Prostate gland (tissue), 2 donors: ENCODE results near the gene SNX33. TPM values are rescaled to one million over a fixed set of nuclear protein-coding genes. Genes with fewer than 3 reads are reported as not detected.
A peak's percentile ranks its signal among the peaks of the same experiment; 100 is the strongest.

Experiments
- DNase-seq: peaks from one replicate; pipeline ENCODE4 v3.0.0-alpha.2; 2019; ENCODE audit warnings: low spot score
- H3K27ac ChIP-seq, 2 donors: fragments of 200-600 bp; sonication (generic); 2 replicates each; pipeline ENCODE4 v1.5.1; 2017 to 2019
- H3K27me3 ChIP-seq: fragments of 200-600 bp; sonication (generic); replicated peaks from 2 replicates; pipeline ENCODE4 v1.5.1; 2019; ENCODE audit not compliant: insufficient read depth
- H3K36me3 ChIP-seq, 2 donors: fragments of 200-600 bp; sonication (generic); 1 replicate in 1 of 2; 2 replicates in 1 of 2; pipeline versions ENCODE4 v1.5.1 to v1.8.1; 2017 to 2019
- H3K4me1 ChIP-seq: fragments of 200-600 bp; sonication (generic); replicated peaks from 2 replicates; pipeline ENCODE4 v1.5.1; 2019
- H3K4me3 ChIP-seq, 2 donors: fragments of 200-600 bp; sonication (generic); 2 replicates each; pipeline ENCODE4 v1.5.1; 2017 to 2019
- H3K9me3 ChIP-seq: fragments of 200-600 bp; sonication (generic); 2 replicates; pipeline ENCODE4 v1.5.1; 2017
- POLR2A ChIP-seq: fragments of 450-650 bp; IDR thresholded peaks from one replicate; pipeline ENCODE4 v1.6.1; 2016; ENCODE audit warnings: antibody characterized with exemption, mild to moderate bottlenecking
- POLR2AphosphoS5 ChIP-seq: sonication (generic); formaldehyde crosslinking; IDR thresholded peaks from one replicate; pipeline ENCODE4 v1.6.1; 2017; ENCODE audit warnings: antibody characterized with exemption
- WGBS: methylation state at CpG from one replicate; pipeline ENCODE4 v1.1.5; 2018; 5-methylcytosine and 5-hydroxymethylcytosine counted together
- intact Hi-C: fragments of 100-400 bp; cut with DNase I; formaldehyde crosslinking; loops from one replicate; pipeline ENCODE4 v1.14.2; 2022
- total RNA-seq, 2 donors: library from RNA; depleted of rRNA; stranded (reverse); fragments of >200 nt; gene quantifications; one replicate each; pipeline ENCODE4 v1.1.0, GENCODE V29; 2016
- TF ChIP-seq, protein P1 (sequence below), 4 experiments: fragments of 200-600 bp in 2 of 4; fragments of 450-650 bp in 2 of 4; sonication (generic) in 2 of 4; IDR thresholded peaks; 1 replicate in 3 of 4; 2 replicates in 1 of 4; pipeline ENCODE4 v1.5.1; 2016 to 2019; ENCODE audit warnings: antibody characterized with exemption in 4 of 4, mild to moderate bottlenecking in 2 of 4, moderate library complexity in 2 of 4

Gene SNX33
- total RNA-seq, 2 donors from 2014 or later, result 23.6 to 25.6 TPM

GRCh38 chr15:75606711-75607699 is 40.7 kb upstream of the SNX33 start:
- 88% methylated on average over 6 of the region's 6 CpGs for WGBS
- H3K9me3 ChIP-seq, result no peaks in the 10 kb centered on the region
- H3K4me3 ChIP-seq, result no peak overlapping the region
- intact Hi-C loops, result no loop called here
- no peak overlapping the region for H3K27ac ChIP-seq
- peaks cover 8 to 19% of the 10 kb centered on the region in 2 donors for H3K36me3 ChIP-seq
- H3K4me1 ChIP-seq, result no peaks in the 10 kb centered on the region
- H3K27me3 ChIP-seq, result no peaks in the 10 kb centered on the region
- DNase-seq, result no peak
- TF ChIP-seq POLR2AphosphoS5 (no peak), POLR2A (no peak)
- TF ChIP-seq, protein P1, sequence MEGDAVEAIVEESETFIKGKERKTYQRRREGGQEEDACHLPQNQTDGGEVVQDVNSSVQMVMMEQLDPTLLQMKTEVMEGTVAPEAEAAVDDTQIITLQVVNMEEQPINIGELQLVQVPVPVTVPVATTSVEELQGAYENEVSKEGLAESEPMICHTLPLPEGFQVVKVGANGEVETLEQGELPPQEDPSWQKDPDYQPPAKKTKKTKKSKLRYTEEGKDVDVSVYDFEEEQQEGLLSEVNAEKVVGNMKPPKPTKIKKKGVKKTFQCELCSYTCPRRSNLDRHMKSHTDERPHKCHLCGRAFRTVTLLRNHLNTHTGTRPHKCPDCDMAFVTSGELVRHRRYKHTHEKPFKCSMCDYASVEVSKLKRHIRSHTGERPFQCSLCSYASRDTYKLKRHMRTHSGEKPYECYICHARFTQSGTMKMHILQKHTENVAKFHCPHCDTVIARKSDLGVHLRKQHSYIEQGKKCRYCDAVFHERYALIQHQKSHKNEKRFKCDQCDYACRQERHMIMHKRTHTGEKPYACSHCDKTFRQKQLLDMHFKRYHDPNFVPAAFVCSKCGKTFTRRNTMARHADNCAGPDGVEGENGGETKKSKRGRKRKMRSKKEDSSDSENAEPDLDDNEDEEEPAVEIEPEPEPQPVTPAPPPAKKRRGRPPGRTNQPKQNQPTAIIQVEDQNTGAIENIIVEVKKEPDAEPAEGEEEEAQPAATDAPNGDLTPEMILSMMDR (IDR thresholded peaks at IDR 0.05), result no peak

DNA sequence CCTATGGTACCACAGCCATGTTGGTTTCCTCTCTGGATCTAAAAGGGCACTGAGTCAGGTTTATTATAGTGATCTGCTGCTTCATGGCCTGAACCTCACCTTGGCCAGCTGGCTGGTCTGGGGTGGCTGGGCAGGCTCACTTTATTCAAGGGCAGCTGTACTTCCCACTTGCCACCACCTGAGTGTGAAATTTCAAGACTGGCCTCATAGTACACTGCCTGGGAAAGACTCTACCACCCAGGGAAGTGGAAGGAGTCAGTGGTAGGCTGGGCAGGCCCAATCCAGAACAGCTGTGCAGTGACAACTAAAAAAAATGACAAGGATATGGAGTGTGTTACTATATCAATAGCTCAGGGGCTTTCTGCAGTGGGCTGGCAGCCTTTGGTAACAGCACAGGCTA is 30.9 kb upstream of the SNX33 start:
- Histone ChIP-seq H3K27me3 (no peaks in the 10 kb centered on the region), H3K4me3 (no peak overlapping the region)
- intact Hi-C loops, result no loop called here

GRCh38 chr15:75620058-75620820 is 27.5 kb upstream of the SNX33 start:
- Histone ChIP-seq H3K27ac (peak overlapping the region; percentile 23 to 66), H3K9me3 (no peaks in the 10 kb centered on the region), H3K4me3 (no peak overlapping the region), H3K4me1 (no peaks in the 10 kb centered on the region), H3K27me3 (no peaks in the 10 kb centered on the region), H3K36me3 (peaks cover 0 to 5% of the 10 kb centered on the region in 2 donors)
- 63% methylated on average over 4 of the region's 4 CpGs for WGBS
- intact Hi-C loops, result loop anchor here (5.0 kb wide), 1 partner anchor 88 kb away; no protein-coding TSS in a partner anchor
- TF ChIP-seq POLR2A, result no peak
- TF ChIP-seq POLR2AphosphoS5, result no peak
- no peak for DNase-seq

More for the DNA sequence above, 30.9 kb upstream of the SNX33 start:
- no peak for DNase-seq
- Histone ChIP-seq H3K9me3 (no peaks in the 10 kb centered on the region), H3K27ac (no peak overlapping the region), H3K4me1 (no peaks in the 10 kb centered on the region), H3K36me3 (peaks cover 0 to 5% of the 10 kb centered on the region in 2 donors)
- no peak for TF ChIP-seq POLR2AphosphoS5
- TF ChIP-seq POLR2A, result no peak
- TF ChIP-seq, protein P1 (IDR thresholded peaks at IDR 0.05), result no peak

- Histone ChIP-seq H3K4me3 (no peak overlapping the region), H3K27ac (peak overlapping the region; percentile 23 to 66), H3K27me3 (no peaks in the 10 kb centered on the region), H3K9me3 (no peaks in the 10 kb centered on the region), H3K36me3 (peaks cover 0 to 5% of the 10 kb centered on the region in 2 donors), H3K4me1 (no peaks in the 10 kb centered on the region)
- peak; percentile 31 for DNase-seq
- intact Hi-C loops, result loop anchor here (5.0 kb wide), 1 partner anchor 89 kb away; no protein-coding TSS in a partner anchor
- no peak for TF ChIP-seq POLR2A
- peak; percentile 30 for TF ChIP-seq POLR2AphosphoS5
- TF ChIP-seq, protein P1 (IDR thresholded peaks at IDR 0.05), result peak in 1 of 4 experiments; percentile 24
- 57% methylated on average over 7 of the region's 7 CpGs for WGBS
Measured at GRCh38 chr15:75620841-75621391, 26.8 kb upstream of the SNX33 start.

DNA sequence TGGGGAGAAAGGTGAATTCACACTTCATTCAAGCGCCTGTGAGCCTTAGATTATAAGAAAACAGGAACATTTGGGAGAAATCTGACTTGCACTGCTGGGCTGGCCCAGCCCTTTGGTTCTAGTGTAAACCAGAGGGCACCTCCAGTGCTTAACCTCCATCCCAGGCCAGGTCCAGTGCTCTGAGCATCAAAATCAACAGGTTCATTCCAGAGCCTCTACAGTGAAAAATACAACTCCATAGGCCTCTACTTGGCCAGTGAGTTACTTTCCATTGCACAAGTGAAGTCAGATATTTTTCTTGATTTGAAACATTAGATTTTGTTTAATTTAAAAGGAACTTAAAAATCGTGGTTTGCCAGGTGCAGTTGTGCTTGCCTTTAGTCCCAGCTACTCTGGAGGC is 25.2 kb upstream of the SNX33 start:
- TF ChIP-seq POLR2AphosphoS5 (no peak), POLR2A (no peak)
- TF ChIP-seq, protein P1 (IDR thresholded peaks at IDR 0.05), result no peak
- no peak for DNase-seq
- H3K4me3 ChIP-seq, result no peak overlapping the region
- no peaks in the 10 kb centered on the region for H3K36me3 ChIP-seq
- peaks cover 3% of the 10 kb centered on the region for H3K4me1 ChIP-seq
- H3K27me3 ChIP-seq, result no peaks in the 10 kb centered on the region
- intact Hi-C loops, result loop anchor here (5.0 kb wide), 1 partner anchor 90 kb away; no protein-coding TSS in a partner anchor
- no peak overlapping the region for H3K27ac ChIP-seq
- WGBS, result 74% methylated on average over 2 of the region's 2 CpGs
- H3K9me3 ChIP-seq, result no peaks in the 10 kb centered on the region
